Vagina (tissue), 2 donors: ENCODE data around the gene AHCY. TPM values are rescaled to one million over a fixed set of nuclear protein-coding genes. Genes with fewer than 3 reads are reported as not detected.

Experiments
- DNase-seq, 2 donors: peaks; one replicate each; pipeline ENCODE4 v3.0.0-alpha.2; 2017; ENCODE audit errors: extremely low spot score in 2 of 2
- H3K27ac ChIP-seq: fragments of 200-600 bp; sonication (generic); one replicate; pipeline ENCODE4 v1.5.1; 2019
- H3K27me3 ChIP-seq: fragments of 200-600 bp; sonication (generic); one replicate; pipeline ENCODE4 v1.5.1; 2019
- H3K36me3 ChIP-seq, 2 donors: fragments of 200-600 bp; sonication (generic); one replicate each; pipeline ENCODE4 v1.5.1; 2017 to 2019
- H3K4me1 ChIP-seq: fragments of 200-600 bp; sonication (generic); one replicate; pipeline ENCODE4 v1.5.1; 2019
- H3K4me3 ChIP-seq, 2 donors: fragments of 200-600 bp; sonication (generic); 1 replicate in 1 of 2; 2 replicates in 1 of 2; pipeline ENCODE4 v1.5.1; 2016 to 2019
- H3K9me3 ChIP-seq: fragments of 200-600 bp; sonication (generic); one replicate; pipeline ENCODE4 v1.5.1; 2019
- CTCF ChIP-seq, 3 experiments: fragments of 450-650 bp in 2 of 3; fragments of 200-600 bp in 1 of 3; sonication (generic) in 1 of 3; IDR thresholded peaks; one replicate each; pipeline ENCODE4 v1.5.1; 2017 to 2019; ENCODE audit warnings: antibody characterized with exemption in 3 of 3, mild to moderate bottlenecking in 2 of 3, moderate library complexity in 2 of 3
- POLR2A ChIP-seq, 2 donors: fragments of 450-650 bp; IDR thresholded peaks; one replicate each; pipeline ENCODE4 v1.6.1; 2017; ENCODE audit warnings: antibody characterized with exemption in 2 of 2, mild to moderate bottlenecking in 2 of 2, moderate library complexity in 2 of 2
- POLR2AphosphoS5 ChIP-seq, 2 donors: sonication (generic); formaldehyde crosslinking; IDR thresholded peaks; one replicate each; pipeline ENCODE4 v1.9.0; 2017; ENCODE audit warnings: antibody characterized with exemption in 2 of 2, mild to moderate bottlenecking in 2 of 2, low read depth in 1 of 2; ENCODE audit not compliant: insufficient read depth in 1 of 2
- intact Hi-C: fragments of 100-400 bp; cut with DNase I; formaldehyde crosslinking; loops from one replicate; pipeline ENCODE4 v1.15.1; 2023
- total RNA-seq: library from RNA; depleted of rRNA; stranded (reverse); fragments of >200 nt; gene quantifications from one replicate; pipeline ENCODE4 v1.2.3, GENCODE V29; 2016

The AHCY gene
- total RNA-seq, 1 donor from 2014 or later = 98.2 TPM

- no peaks in the 10 kb centered on the region for H3K27me3 ChIP-seq
- H3K36me3 ChIP-seq = no peaks in the 10 kb centered on the region
- no peaks in the 10 kb centered on the region for H3K9me3 ChIP-seq
- H3K4me3 ChIP-seq = no peak overlapping the region
- TF ChIP-seq POLR2A (IDR thresholded peaks at IDR 0.05) (no peak), POLR2AphosphoS5 (IDR thresholded peaks at IDR 0.05; ENCODE audit: insufficient read depth in 1 of 2, low read depth in 1 of 2) (no peak), CTCF (IDR thresholded peaks at IDR 0.05) (no peak)
- intact Hi-C loops = loop anchor here (10.0 kb wide), 2 partner anchors 206 to 456 kb away; no protein-coding TSS in a partner anchor
- no peaks in the 10 kb centered on the region for H3K4me1 ChIP-seq
- DNase-seq = no peak
- no peak overlapping the region for H3K27ac ChIP-seq
Measured at GRCh38 chr20:34318609-34319443, 15.7 kb upstream of the AHCY start.

GRCh38 chr20:34316196-34316814, 13.2 kb upstream of the AHCY start:
- Histone ChIP-seq H3K4me3 (no peak overlapping the region), H3K9me3 (no peaks in the 10 kb centered on the region), H3K27me3 (no peaks in the 10 kb centered on the region), H3K27ac (no peak overlapping the region), H3K36me3 (no peaks in the 10 kb centered on the region), H3K4me1 (peaks cover 12% of the 10 kb centered on the region)
- DNase-seq = no peak
- intact Hi-C loops = loop anchor here (10.0 kb wide), 2 partner anchors 208 to 458 kb away; no protein-coding TSS in a partner anchor
- TF ChIP-seq CTCF (IDR thresholded peaks at IDR 0.05) = no peak
- no peak for TF ChIP-seq POLR2A (IDR thresholded peaks at IDR 0.05)
- no peak for TF ChIP-seq POLR2AphosphoS5 (IDR thresholded peaks at IDR 0.05; ENCODE audit: insufficient read depth in 1 of 2, low read depth in 1 of 2)

GRCh38 chr20:34315236-34315635, 12.1 kb upstream of the AHCY start:
- no peaks in the 10 kb centered on the region for H3K9me3 ChIP-seq
- TF ChIP-seq POLR2A (IDR thresholded peaks at IDR 0.05) = no peak
- TF ChIP-seq CTCF (IDR thresholded peaks at IDR 0.05) = no peak
- no peak for TF ChIP-seq POLR2AphosphoS5 (IDR thresholded peaks at IDR 0.05; ENCODE audit: insufficient read depth in 1 of 2, low read depth in 1 of 2)
- H3K4me3 ChIP-seq = no peak overlapping the region
- H3K27ac ChIP-seq = no peak overlapping the region
- H3K4me1 ChIP-seq = peaks cover 17% of the 10 kb centered on the region
- H3K27me3 ChIP-seq = no peaks in the 10 kb centered on the region
- intact Hi-C loops = loop anchor here (10.0 kb wide), 2 partner anchors 210 to 460 kb away; no protein-coding TSS in a partner anchor
- DNase-seq = no peak
- no peaks in the 10 kb centered on the region for H3K36me3 ChIP-seq

GRCh38 chr20:34312544-34313217, 9.5 kb upstream of the AHCY start:
- Histone ChIP-seq H3K36me3 (no peaks in the 10 kb centered on the region), H3K4me1 (peaks cover 17% of the 10 kb centered on the region), H3K4me3 (peak overlapping the region; percentile 20 to 26), H3K27ac (no peak overlapping the region), H3K9me3 (no peaks in the 10 kb centered on the region), H3K27me3 (no peaks in the 10 kb centered on the region)
- TF ChIP-seq POLR2A (IDR thresholded peaks at IDR 0.05) (no peak), POLR2AphosphoS5 (IDR thresholded peaks at IDR 0.05; ENCODE audit: insufficient read depth in 1 of 2, low read depth in 1 of 2) (peak in 1 of 2 donors; percentile 54), CTCF (IDR thresholded peaks at IDR 0.05) (peak; percentile 98 to 99 (median 99))
- no peak for DNase-seq
- intact Hi-C loops = loop anchor here (10.0 kb wide), 2 partner anchors 212 to 462 kb away; no protein-coding TSS in a partner anchor
